Skeletal muscle tissue (tissue), 4 donors: ENCODE data around the gene ELP5. TPM values are rescaled to one million over a fixed set of nuclear protein-coding genes. Genes with fewer than 3 reads are reported as not detected.

Source experiments
- H3K27ac ChIP-seq: one replicate; pipeline ENCODE4 v1.7.0; 2013; ENCODE audit warnings: mild to moderate bottlenecking, low read depth, low read length, inconsistent platforms
- H3K27me3 ChIP-seq, 3 donors: one replicate each; pipeline ENCODE4 v1.7.0; 2013; ENCODE audit warnings: low read length in 3 of 3; ENCODE audit not compliant: control insufficient read depth in 3 of 3, insufficient read depth in 3 of 3
- H3K36me3 ChIP-seq, 3 donors: one replicate each; pipeline ENCODE4 v1.7.0; 2013; ENCODE audit warnings: low read length in 3 of 3; ENCODE audit not compliant: control insufficient read depth in 3 of 3, insufficient read depth in 3 of 3
- H3K4me1 ChIP-seq, 3 donors: one replicate each; pipeline ENCODE4 v1.7.0; 2013; ENCODE audit warnings: low read length in 3 of 3, mild to moderate bottlenecking in 3 of 3; ENCODE audit not compliant: control insufficient read depth in 3 of 3, insufficient read depth in 3 of 3
- H3K4me3 ChIP-seq, 3 donors: one replicate each; pipeline ENCODE4 v1.7.0; 2013; ENCODE audit warnings: low read length in 3 of 3
- H3K9ac ChIP-seq, 3 donors: one replicate each; pipeline ENCODE4 v1.7.0; 2013; ENCODE audit warnings: low read length in 3 of 3, mild to moderate bottlenecking in 3 of 3, moderate library complexity in 2 of 3, low read depth in 1 of 3
- H3K9me3 ChIP-seq, 3 donors: one replicate each; pipeline ENCODE4 v1.7.0; 2013; ENCODE audit warnings: low read length in 3 of 3; ENCODE audit not compliant: control insufficient read depth in 3 of 3
- total RNA-seq: library from RNA; depleted of rRNA; stranded (reverse); fragments of >200 nt; gene quantifications from one replicate; pipeline ENCODE4 v1.2.3, GENCODE V29; 2014
- donor health status: Osteomylitis.

The ELP5 gene
- total RNA-seq, 1 donor from 2014 or later: 28.2 TPM

DNA sequence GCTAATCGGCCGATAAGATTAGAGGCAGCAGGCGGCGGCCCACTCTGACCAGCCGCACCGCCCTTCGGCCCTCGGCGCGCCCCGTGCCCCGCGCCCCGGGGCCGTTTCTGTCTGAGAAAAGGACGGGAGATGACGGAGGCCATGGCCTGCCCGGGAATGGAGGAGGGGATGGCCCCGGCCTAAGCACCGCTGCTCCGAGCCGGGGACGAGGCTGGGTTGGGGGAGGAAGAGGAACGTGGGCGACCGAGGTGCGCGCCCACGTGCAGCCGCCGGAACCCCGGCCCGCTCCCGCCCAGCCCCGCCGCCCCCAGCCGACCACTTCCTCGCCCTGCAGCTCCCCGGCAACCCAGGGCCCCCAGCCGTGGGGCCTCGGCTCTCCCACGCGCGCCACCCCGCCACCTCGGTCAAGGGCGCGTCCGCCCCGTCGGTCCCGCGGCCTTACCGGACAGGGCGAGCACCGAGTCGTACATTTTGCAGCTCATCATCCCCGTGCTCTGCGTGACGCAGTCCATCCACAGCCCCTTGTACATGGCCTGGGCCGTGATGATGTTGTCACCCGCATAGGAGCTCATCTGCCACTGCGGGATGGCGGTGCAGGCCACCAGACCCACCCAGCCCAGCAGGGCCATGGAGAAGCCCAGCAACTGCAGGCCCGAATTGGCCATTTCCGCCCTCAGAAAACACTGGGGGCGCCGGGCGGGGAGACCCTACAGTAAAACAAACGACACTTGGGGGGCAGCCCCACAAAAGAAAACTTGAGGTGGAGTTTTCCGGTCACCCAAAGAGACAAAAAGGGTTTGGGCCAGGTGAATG, 9.6 kb downstream of the ELP5 start:
- peaks cover 25 to 40% (median 37%) of the 10 kb centered on the region in 3 donors for H3K27me3 ChIP-seq
- no peaks in the 10 kb centered on the region for H3K9me3 ChIP-seq
- peak overlapping the region; percentile 36 to 56 (median 54) for H3K4me3 ChIP-seq
- H3K36me3 ChIP-seq: peaks cover 22 to 27% (median 25%) of the 10 kb centered on the region in 3 donors
- peaks cover 13 to 26% (median 20%) of the 10 kb centered on the region in 3 donors for H3K4me1 ChIP-seq
- peak overlapping the region; percentile 43 to 71 (median 59) for H3K9ac ChIP-seq
- H3K27ac ChIP-seq: no peak overlapping the region

DNA sequence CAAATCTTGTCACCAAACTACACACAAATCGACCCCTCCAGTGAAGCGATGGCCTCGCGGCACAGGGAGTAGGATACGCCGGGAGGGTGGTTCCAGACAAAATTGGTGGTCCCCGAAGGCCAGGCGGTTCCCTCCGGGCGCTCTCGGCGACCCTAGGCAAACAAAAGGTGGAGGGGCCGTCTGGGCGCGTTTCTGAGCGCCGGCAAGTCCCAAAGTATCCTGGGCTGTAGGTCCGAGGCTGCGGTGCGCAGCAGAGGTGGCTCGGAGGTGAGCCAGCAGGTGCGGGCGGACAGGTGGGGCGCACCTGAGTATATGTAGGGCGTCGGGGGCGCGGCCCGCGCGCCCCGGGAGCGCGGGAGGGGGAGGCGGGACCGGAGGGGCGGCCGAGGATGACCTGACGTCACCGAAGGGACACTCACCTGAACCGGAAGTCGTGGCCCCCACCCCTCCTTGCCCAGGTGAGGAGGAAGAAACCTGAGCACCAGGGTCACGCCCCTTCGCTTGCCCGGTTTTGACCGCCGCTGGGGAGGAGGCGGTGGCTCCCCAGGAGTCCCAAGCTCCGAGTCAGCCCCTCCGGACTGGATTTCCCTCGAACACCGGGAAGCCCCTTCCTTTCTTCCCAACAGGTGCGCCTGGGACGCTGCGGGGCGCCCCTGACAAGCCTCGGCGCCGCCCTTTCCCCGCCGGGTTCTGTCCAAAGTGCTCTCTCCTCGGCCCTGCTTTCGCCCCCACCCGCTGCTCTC, 10.3 kb downstream of the ELP5 start, which contains the start of gene CLDN7:
Gene CLDN7, minus strand, starts transcription at position 287 of the 743 bp plus-strand sequence. CDS start 435 bp downstream, outside the sequence.
- peak within 1 kb of the TSS; percentile 36 to 56 (median 45) for H3K4me3 ChIP-seq
- no peak within 1 kb of the TSS for H3K27ac ChIP-seq
- peak within 1 kb of the TSS in 2 of 3 donors; percentile 59 to 71 for H3K9ac ChIP-seq
- H3K36me3 ChIP-seq: peaks cover 15 to 21% (median 17%) of the 10 kb centered on the region in 3 donors
- peaks cover 13 to 26% (median 20%) of the 10 kb centered on the region in 3 donors for H3K4me1 ChIP-seq
- no peaks in the 10 kb centered on the region for H3K9me3 ChIP-seq
- H3K27me3 ChIP-seq: peaks cover 25 to 40% (median 37%) of the 10 kb centered on the region in 3 donors

- Histone ChIP-seq H3K27me3 (peaks cover 25 to 40% (median 37%) of the 10 kb centered on the region in 3 donors), H3K4me3 (peak overlapping the region in 2 of 3 donors; percentile 45 to 54), H3K27ac (no peak overlapping the region), H3K4me1 (peaks cover 13 to 26% (median 20%) of the 10 kb centered on the region in 3 donors), H3K36me3 (peaks cover 13 to 15% (median 14%) of the 10 kb centered on the region in 3 donors), H3K9me3 (no peaks in the 10 kb centered on the region), H3K9ac (no peak overlapping the region)
Measured at GRCh38 chr17:7262935-7263800, 11.2 kb downstream of the ELP5 start.

DNA sequence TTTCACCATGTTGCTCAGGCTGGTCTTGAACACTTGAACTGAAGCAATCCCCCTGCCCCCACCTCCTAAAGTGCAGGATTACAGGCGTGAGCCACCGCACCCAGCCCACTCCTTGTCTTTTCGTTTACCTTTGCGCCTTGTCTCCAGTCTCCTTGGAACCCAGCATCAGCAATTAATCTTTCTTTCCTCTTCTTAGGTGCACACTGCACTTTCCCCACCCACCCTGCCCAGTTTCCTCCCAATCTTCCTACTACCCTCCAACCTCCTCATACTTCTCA, 11.7 kb downstream of the ELP5 start:
- peaks cover 25 to 40% (median 37%) of the 10 kb centered on the region in 3 donors for H3K27me3 ChIP-seq
- H3K36me3 ChIP-seq: peaks cover 8 to 10% (median 9%) of the 10 kb centered on the region in 3 donors
- no peak overlapping the region for H3K9ac ChIP-seq
- no peak overlapping the region for H3K4me3 ChIP-seq
- H3K4me1 ChIP-seq: peaks cover 13 to 26% (median 20%) of the 10 kb centered on the region in 3 donors
- H3K27ac ChIP-seq: no peak overlapping the region
- H3K9me3 ChIP-seq: no peaks in the 10 kb centered on the region

DNA sequence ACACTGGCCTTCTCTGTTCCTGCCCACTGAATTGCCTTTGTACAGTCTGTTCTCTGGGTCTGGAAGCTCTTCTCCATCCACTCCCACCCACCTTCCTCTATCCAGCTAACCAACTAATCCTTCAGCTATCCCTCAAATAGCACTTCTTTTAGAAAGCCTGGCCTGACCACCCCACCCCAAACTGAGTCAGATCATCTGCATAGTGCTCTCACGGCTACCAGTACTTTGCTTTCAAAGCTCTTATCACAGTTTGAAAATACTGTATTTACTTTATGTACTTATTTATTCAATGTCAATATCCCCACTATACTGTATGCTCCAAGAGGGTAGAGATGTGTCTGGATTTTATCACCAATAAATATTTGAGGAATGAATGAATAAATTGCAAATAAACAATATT, 14.8 kb downstream of the ELP5 start:
- Histone ChIP-seq H3K27ac (no peak overlapping the region), H3K36me3 (no peaks in the 10 kb centered on the region), H3K4me3 (no peak overlapping the region), H3K27me3 (peaks cover 15 to 24% (median 20%) of the 10 kb centered on the region in 3 donors), H3K4me1 (peaks cover 8 to 16% (median 10%) of the 10 kb centered on the region in 3 donors), H3K9me3 (no peaks in the 10 kb centered on the region), H3K9ac (no peak overlapping the region)

DNA sequence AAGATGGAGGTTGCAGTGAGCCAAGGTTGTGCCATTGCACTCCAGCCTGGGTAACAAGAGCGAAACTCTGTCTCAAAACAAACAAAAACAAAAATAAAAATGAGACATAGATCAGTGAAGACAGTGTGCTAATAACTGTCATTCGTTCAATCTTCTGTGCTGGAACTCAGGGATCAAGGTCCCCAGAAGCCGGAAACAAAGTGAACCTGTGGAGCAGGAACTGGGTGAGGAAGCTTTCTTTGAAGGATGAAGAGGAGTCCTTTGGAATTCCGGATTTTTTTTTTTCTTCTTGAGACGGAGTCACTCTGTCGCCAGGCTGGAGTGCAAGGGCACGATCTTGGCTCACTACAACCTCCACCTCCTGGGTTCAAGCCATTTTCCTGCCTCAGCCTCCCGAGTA, 27.4 kb downstream of the ELP5 start:
- no peaks in the 10 kb centered on the region for H3K9me3 ChIP-seq
- H3K27ac ChIP-seq: peak overlapping the region; percentile 99
- no peak overlapping the region for H3K4me3 ChIP-seq
- H3K36me3 ChIP-seq: peaks cover 7 to 18% (median 10%) of the 10 kb centered on the region in 3 donors
- H3K4me1 ChIP-seq: peaks cover 33 to 43% (median 36%) of the 10 kb centered on the region in 3 donors
- H3K27me3 ChIP-seq: peaks cover 0 to 2% (median 0%) of the 10 kb centered on the region in 3 donors
- H3K9ac ChIP-seq: peak overlapping the region in 1 of 3 donors; percentile 99

DNA sequence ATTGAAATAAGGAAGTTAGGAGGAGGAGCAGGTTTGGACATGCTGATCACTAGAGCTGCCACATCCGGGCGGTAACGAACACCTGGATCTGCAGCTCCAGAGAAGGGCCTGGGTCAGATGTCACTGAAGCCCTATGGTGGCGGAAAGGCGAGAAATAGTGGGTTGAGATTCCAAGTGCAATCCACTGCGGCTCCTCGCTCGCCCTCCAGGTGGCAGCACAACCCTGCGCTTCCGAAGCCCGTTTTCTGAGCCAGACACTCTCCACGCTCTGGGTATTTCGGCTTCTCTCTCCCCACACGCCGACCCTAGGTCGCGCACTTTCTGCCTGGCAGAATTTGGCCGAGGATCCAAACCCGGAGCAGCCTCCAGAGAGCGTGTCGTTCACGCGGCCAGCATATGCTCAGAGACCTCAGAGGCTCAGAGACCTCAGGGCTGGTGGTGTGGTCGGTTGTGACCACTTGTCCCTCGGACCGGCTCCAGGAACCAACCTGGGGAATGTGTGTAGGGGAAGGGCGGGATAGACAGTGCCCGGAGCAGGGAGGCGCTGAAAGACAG, 28.6 kb downstream of the ELP5 start:
- peak overlapping the region; percentile 99 for H3K27ac ChIP-seq
- H3K27me3 ChIP-seq: peaks cover 0 to 2% (median 0%) of the 10 kb centered on the region in 3 donors
- H3K9ac ChIP-seq: peak overlapping the region; percentile 91 to 99 (median 97)
- H3K4me1 ChIP-seq: peaks cover 45 to 55% (median 47%) of the 10 kb centered on the region in 3 donors
- H3K4me3 ChIP-seq: peak overlapping the region; percentile 77 to 89 (median 78)
- H3K9me3 ChIP-seq: no peaks in the 10 kb centered on the region
- peaks cover 19 to 30% (median 21%) of the 10 kb centered on the region in 3 donors for H3K36me3 ChIP-seq

DNA sequence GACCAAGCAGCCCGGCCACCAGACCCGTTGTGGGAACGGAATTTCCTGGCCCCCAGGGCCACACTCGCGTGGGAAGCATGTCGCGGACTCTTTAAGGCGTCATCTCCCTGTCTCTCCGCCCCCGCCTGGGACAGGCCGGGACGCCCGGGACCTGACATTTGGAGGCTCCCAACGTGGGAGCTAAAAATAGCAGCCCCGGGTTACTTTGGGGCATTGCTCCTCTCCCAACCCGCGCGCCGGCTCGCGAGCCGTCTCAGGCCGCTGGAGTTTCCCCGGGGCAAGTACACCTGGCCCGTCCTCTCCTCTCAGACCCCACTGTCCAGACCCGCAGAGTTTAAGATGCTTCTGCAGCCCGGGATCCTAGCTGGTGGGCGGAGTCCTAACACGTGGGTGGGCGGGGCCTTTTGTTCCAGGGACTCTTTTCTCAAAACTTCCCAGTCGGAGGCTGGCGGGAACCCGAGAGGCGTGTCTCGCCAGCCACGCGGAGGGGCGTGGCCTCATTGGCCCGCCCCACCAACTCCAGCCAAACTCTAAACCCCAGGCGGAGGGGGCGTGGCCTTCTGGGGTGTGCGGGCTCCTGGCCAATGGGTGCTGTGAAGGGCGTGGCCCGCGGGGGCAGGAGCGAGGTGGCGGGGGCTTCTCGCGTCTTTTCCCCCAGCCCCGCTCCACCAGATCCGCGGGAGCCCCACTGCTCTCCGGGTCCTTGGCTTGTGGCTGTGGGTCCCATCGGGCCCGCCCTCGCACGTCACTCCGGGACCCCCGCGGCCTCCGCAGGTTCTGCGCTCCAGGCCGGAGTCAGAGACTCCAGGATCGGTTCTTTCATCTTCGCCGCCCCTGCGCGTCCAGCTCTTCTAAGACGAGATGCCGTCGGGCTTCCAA, 29.3 kb downstream of the ELP5 start, which contains the start of gene SLC2A4:
Gene SLC2A4, plus strand, starts transcription at position 645 of the 879 bp plus-strand sequence. Its CDS starts 217 bp downstream, at position 862.
- H3K4me3 ChIP-seq: peak within 1 kb of the TSS; percentile 80 to 92 (median 89)
- H3K9me3 ChIP-seq: no peaks in the 10 kb centered on the region
- H3K27ac ChIP-seq: peak within 1 kb of the TSS; percentile 99
- peaks cover 49 to 62% (median 54%) of the 10 kb centered on the region in 3 donors for H3K4me1 ChIP-seq
- peaks cover 26 to 37% (median 28%) of the 10 kb centered on the region in 3 donors for H3K36me3 ChIP-seq
- peaks cover 0 to 2% (median 0%) of the 10 kb centered on the region in 3 donors for H3K27me3 ChIP-seq
- H3K9ac ChIP-seq: peak within 1 kb of the TSS; percentile 97 to 99 (median 98)
